Measurements from ENCODE around the gene KRT6A. TPM values are rescaled to one million over a fixed set of nuclear protein-coding genes. Genes with fewer than 3 reads are reported as not detected.

Gene KRT6A
- total and polyA plus RNA-seq, 2 of the 13 experiments (the other 11 are each of a cell fraction or from before 2014, with no cell fraction given): 0.13 TPM; not detected in 1

DNA sequence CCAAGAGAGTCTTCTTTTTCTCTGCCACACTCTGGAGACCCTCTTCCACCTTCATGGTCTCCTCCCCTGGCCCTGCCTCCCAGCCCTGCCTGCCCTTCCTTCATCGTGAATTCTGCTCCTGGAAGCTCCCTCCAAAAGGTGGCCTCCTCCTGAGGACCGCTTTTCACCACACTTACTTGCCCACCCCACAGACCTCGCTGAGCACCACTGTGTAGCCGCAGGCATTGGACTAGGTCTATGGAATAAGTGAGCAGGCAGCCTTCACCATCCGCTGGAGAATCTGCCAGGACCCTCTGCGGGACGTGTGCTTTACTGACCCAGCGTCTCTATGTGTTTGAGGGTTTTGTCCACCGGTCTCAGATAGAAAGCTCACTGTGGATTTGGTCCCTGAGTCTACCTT lies 36.8 kb upstream of the KRT6A start:
- no peak overlapping the region for H3K4me3 ChIP-seq (replicated peaks in 1 of 3; ENCODE audit: insufficient read depth in 1 of 3, low read depth in 2 of 3, low read length in 3 of 3)
- ChIA-PET CTCF (ENCODE audit: low intra/inter-chr PET ratio, low total read pairs) (no interaction called here), POLR2A (no interaction called here)
- no TSS peak for BruUV-seq (replicated peaks)
- ATAC-seq (no peak), DNase-seq (ENCODE audit: low spot score) (no peak), FAIRE-seq (no peak)
- H3K4me1 ChIP-seq (ENCODE audit: insufficient read depth, low read length): no peaks in the 10 kb centered on the region
- H3K9ac ChIP-seq (ENCODE audit: insufficient read depth, low read depth, low read length): no peak overlapping the region
- H3K79me2 ChIP-seq (ENCODE audit: insufficient read depth, low read length): no peaks in the 10 kb centered on the region
- no peaks in the 10 kb centered on the region for H3K36me3 ChIP-seq (replicated peaks in 1 of 2; ENCODE audit: control insufficient read depth in 1 of 2, insufficient read depth in 2 of 2, low read length in 2 of 2)
- no peaks in the 10 kb centered on the region for H4K20me1 ChIP-seq (ENCODE audit: insufficient read depth, low read length)
- H3K9me3 ChIP-seq (ENCODE audit: low read length): no peaks in the 10 kb centered on the region
- no peak overlapping the region for H3K27ac ChIP-seq (ENCODE audit: extremely low read length, insufficient read depth, low read length)
- peaks cover 5 to 14% of the 10 kb centered on the region in 2 experiments; a peak in 4 of 5 replicates for H3K27me3 ChIP-seq (ENCODE audit: control insufficient read depth in 1 of 2, insufficient read depth in 2 of 2, low read length in 2 of 2)
- TF ChIP-seq ZNF564 (CRISPR knock-in tag; IDR thresholded peaks at IDR 0.05) (no peak), REXO4 (CRISPR knock-in tag; IDR thresholded peaks at IDR 0.05; ENCODE audit: borderline replicate concordance) (no peak), ZNF10 (CRISPR knock-in tag; IDR thresholded peaks at IDR 0.05; ENCODE audit: borderline replicate concordance, low read depth) (no peak), NFRKB (IDR thresholded peaks at IDR 0.05) (no peak), IRX3 (CRISPR knock-in tag; IDR thresholded peaks at IDR 0.05; ENCODE audit: borderline replicate concordance, low read depth) (no peak), ATF2 (CRISPR knock-in tag; IDR thresholded peaks at IDR 0.05) (no peak), GATAD1 (CRISPR knock-in tag; IDR thresholded peaks at IDR 0.05) (no peak), ZNF446 (CRISPR knock-in tag; IDR thresholded peaks at IDR 0.05) (no peak), SMARCC2 (IDR thresholded peaks at IDR 0.05) (no peak), EZH2 (conservative IDR thresholded peaks at IDR 0.05; ENCODE audit: low read depth, low read length) (no peak), E2F2 (CRISPR knock-in tag; IDR thresholded peaks at IDR 0.05; ENCODE audit: borderline replicate concordance) (no peak), ZNF790 (CRISPR knock-in tag; IDR thresholded peaks at IDR 0.05; ENCODE audit: borderline replicate concordance) (no peak), ZNF510 (CRISPR knock-in tag; IDR thresholded peaks at IDR 0.05; ENCODE audit: low read depth) (no peak)
- TF ChIP-seq, protein P1, sequence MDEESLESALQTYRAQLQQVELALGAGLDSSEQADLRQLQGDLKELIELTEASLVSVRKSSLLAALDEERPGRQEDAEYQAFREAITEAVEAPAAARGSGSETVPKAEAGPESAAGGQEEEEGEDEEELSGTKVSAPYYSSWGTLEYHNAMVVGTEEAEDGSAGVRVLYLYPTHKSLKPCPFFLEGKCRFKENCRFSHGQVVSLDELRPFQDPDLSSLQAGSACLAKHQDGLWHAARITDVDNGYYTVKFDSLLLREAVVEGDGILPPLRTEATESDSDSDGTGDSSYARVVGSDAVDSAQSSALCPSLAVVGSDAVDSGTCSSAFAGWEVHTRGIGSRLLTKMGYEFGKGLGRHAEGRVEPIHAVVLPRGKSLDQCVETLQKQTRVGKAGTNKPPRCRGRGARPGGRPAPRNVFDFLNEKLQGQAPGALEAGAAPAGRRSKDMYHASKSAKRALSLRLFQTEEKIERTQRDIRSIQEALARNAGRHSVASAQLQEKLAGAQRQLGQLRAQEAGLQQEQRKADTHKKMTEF (CRISPR knock-in tag; IDR thresholded peaks at IDR 0.05): no peak
- TF ChIP-seq, protein P2, sequence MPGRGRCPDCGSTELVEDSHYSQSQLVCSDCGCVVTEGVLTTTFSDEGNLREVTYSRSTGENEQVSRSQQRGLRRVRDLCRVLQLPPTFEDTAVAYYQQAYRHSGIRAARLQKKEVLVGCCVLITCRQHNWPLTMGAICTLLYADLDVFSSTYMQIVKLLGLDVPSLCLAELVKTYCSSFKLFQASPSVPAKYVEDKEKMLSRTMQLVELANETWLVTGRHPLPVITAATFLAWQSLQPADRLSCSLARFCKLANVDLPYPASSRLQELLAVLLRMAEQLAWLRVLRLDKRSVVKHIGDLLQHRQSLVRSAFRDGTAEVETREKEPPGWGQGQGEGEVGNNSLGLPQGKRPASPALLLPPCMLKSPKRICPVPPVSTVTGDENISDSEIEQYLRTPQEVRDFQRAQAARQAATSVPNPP (CRISPR knock-in tag; IDR thresholded peaks at IDR 0.05): no peak
- in situ Hi-C loops (cut with HindIII; ENCODE audit: extremely low pct_ligation_motif_present, low pct_unique_long_range_greater_than_20kb) (loop anchor here (25.0 kb wide), 1 partner anchor 393 kb away; no protein-coding TSS in a partner anchor), intact Hi-C loops (cut with micrococcal nuclease; ENCODE audit: unreplicated experiment) (no loop called here)
- H3K4me2 ChIP-seq (ENCODE audit: low read depth, low read length): no peak overlapping the region
- no peak overlapping the region for H2AFZ ChIP-seq (ENCODE audit: low read length)
- 9% methylated on average over 9 of the region's 9 CpGs for WGBS (ENCODE audit: low lambda C conversion rate)
